Psoas muscle (tissue), 8 donors: ENCODE results near the gene RORB. TPM values are rescaled to one million over a fixed set of nuclear protein-coding genes. Genes with fewer than 3 reads are reported as not detected.

Experiments
- ATAC-seq, 4 donors: fragments of 200-7000 bp; cut with Tn5 transposase; one replicate each; pipeline ENCODE4 v1.9.1; 2020; ENCODE audit warnings: moderate library complexity in 3 of 4, mild to moderate bottlenecking in 2 of 4
- DNase-seq, 2 donors: peaks; one replicate each; pipeline ENCODE4 v3.0.0-alpha.2; 2020
- H3K27ac ChIP-seq: fragments of 200-600 bp; one replicate; pipeline ENCODE4 v1.8.0; 2022
- H3K27me3 ChIP-seq, 3 donors: fragments of 200-600 bp in 1 of 3; one replicate each; pipeline versions ENCODE4 v1.6.1 to v1.8.0; 2013 to 2022; ENCODE audit warnings: low read length in 2 of 3, mild to moderate bottlenecking in 2 of 3, moderate library complexity in 1 of 3; ENCODE audit not compliant: insufficient read depth in 3 of 3
- H3K36me3 ChIP-seq, 2 donors: fragments of 200-600 bp in 1 of 2; one replicate each; pipeline versions ENCODE4 v1.6.1 to v1.8.0; 2013 to 2022; ENCODE audit warnings: low read depth in 1 of 2, mild to moderate bottlenecking in 1 of 2, moderate library complexity in 1 of 2; ENCODE audit not compliant: insufficient read depth in 1 of 2
- H3K4me1 ChIP-seq: fragments of 200-600 bp; one replicate; pipeline ENCODE4 v1.8.0; 2022
- H3K4me3 ChIP-seq: fragments of 200-600 bp; one replicate; pipeline ENCODE4 v1.8.0; 2022; ENCODE audit warnings: mild to moderate bottlenecking
- H3K9me3 ChIP-seq: fragments of 200-600 bp; one replicate; pipeline ENCODE4 v1.8.0; 2022
- WGBS, 3 donors: extraction: QIAGEN DNeasy Blood & Tissue Kit; methylation state at CpG; one replicate each; pipeline versions ENCODE4 v1.1.6 to v1.1.7; 2013; 5-methylcytosine and 5-hydroxymethylcytosine counted together
- intact Hi-C, 2 donors: fragments of 100-400 bp; cut with DNase I; formaldehyde crosslinking; loops; one replicate each; pipeline versions ENCODE4 v1.11.0 to v1.14.2; 2022
- polyA plus RNA-seq, 3 donors: library from polyadenylated mRNA; stranded (reverse); fragments of 200-250 nt; gene quantifications; one replicate each; pipeline ENCODE4 v1.2.3, GENCODE V29; 2013
- total RNA-seq, 4 donors: library from RNA; stranded (reverse); fragmentation: NEBNext Ultra II Directional in 2 of 4; extraction: Animal tissue kit (Norgen Biotek cat#: 25700) in 2 of 4; gene quantifications; one replicate each; pipeline versions ENCODE4 v1.2.1 to v1.2.4, GENCODE V29; 2021 to 2023
- TF ChIP-seq, protein P1 (sequence below): fragments of 200-600 bp; IDR thresholded peaks from one replicate; pipeline ENCODE4 v1.8.0; 2022; ENCODE audit warnings: antibody characterized with exemption
- donor health status: healthy with polysubstance abuse.
- donor health status: DM: no; HTN: no; CAD: no; lungs with moderate emphysema.
- donor health status: Bipolar disorder and iron deficiency.
- donor health status: healthy.
- donor health status: DM: yes; HTN: yes; CAD: no.
- donor health status: DM: no; HTN: no; CAD: no.
- donor health status: DM: no; HTN: no; CAD: no.
- donor health status: DM: yes; HTN: yes; CAD: no.

RORB gene
- total and polyA plus RNA-seq, 7 donors: under 0.01 to 0.10 (median 0.02) TPM; not detected in 1

DNA sequence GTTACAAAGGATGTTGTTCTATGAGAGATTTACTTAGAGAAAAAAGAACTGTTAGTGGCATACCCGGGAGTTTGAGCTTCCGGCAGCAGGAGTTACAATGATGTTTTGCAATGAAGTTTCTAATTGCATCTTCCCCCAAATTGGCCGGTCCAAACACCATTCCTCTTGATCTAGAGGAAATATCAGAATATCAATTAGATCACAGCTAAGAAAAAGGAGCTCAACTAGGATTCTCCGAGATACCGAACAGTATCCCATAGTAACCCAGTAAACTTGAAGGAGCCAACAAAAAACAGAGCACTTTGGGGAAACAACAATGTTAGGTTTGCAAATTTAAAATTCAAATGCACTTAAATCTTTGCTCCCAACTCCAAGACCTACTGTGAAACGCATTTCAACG lies 231.0 kb downstream of the RORB start:
- Histone ChIP-seq H3K36me3 (no peaks in the 10 kb centered on the region), H3K9me3 (no peaks in the 10 kb centered on the region), H3K4me3 (no peak overlapping the region), H3K4me1 (no peaks in the 10 kb centered on the region), H3K27me3 (peaks cover 0 to 2% (median 2%) of the 10 kb centered on the region in 3 donors), H3K27ac (no peak overlapping the region)
- intact Hi-C loops: no loop called here
- DNase-seq (no peak), ATAC-seq (no peak)
- WGBS, 3 donors: 68 to 71% (median 71%) methylated on average over 7 of the region's 7 CpGs
- TF ChIP-seq, protein P1, sequence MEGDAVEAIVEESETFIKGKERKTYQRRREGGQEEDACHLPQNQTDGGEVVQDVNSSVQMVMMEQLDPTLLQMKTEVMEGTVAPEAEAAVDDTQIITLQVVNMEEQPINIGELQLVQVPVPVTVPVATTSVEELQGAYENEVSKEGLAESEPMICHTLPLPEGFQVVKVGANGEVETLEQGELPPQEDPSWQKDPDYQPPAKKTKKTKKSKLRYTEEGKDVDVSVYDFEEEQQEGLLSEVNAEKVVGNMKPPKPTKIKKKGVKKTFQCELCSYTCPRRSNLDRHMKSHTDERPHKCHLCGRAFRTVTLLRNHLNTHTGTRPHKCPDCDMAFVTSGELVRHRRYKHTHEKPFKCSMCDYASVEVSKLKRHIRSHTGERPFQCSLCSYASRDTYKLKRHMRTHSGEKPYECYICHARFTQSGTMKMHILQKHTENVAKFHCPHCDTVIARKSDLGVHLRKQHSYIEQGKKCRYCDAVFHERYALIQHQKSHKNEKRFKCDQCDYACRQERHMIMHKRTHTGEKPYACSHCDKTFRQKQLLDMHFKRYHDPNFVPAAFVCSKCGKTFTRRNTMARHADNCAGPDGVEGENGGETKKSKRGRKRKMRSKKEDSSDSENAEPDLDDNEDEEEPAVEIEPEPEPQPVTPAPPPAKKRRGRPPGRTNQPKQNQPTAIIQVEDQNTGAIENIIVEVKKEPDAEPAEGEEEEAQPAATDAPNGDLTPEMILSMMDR: no peak

DNA sequence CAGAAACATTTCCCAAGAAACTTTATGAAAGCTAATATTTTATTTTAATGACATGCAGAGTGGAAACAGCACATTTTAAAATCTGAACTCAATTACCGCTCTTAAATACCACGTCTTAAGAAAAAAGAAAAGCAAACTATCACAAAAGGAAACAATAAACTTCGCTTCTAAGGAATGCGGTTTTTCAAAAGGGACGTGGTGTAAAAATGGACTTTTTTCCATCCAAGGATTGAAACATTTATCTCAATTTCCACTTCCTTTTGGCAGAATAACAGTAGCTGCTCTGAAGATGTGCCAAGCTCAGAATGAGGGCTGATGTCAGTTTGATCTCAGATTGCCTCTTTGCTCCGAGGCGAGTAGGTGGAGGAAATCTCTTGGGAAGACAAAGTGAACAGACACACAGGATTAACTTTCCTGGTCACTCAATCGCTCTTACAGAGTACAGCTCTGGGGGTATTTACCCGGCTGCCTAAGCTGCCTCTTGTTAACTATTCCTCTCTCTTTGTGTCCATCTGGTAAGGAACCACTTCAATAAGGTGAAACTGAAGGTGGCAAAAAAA lies 232.1 kb downstream of the RORB start:
- TF ChIP-seq, protein P1: no peak
- DNase-seq (no peak), ATAC-seq (no peak)
- intact Hi-C loops: no loop called here
- Histone ChIP-seq H3K27me3 (peaks cover 0 to 2% (median 2%) of the 10 kb centered on the region in 3 donors), H3K4me1 (no peaks in the 10 kb centered on the region), H3K9me3 (no peaks in the 10 kb centered on the region), H3K27ac (no peak overlapping the region), H3K36me3 (no peaks in the 10 kb centered on the region), H3K4me3 (no peak overlapping the region)
- WGBS, 3 donors: 39 to 41% (median 40%) methylated on average over 9 of the region's 9 CpGs

DNA sequence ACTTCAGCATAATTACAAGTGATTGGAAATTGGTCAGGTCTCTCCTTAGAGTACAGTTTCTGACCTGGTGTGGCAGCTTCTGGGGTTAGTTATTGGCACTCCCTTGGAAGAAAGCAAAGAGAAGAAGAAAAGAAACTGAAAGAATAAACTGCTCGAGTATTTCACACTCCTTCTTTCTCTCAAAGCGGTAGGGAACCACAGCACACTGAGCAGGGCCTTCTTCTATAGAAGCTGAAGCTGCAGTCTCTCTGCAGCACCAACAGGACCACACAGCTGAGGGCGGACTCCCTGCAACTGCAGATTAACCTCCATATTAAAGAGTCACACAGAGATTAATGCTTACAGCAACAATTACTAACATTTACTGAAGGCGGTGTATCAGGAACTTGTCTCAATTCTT lies 238.6 kb downstream of the RORB start:
- Histone ChIP-seq H3K27me3 (peaks cover 0 to 3% (median 0%) of the 10 kb centered on the region in 3 donors), H3K36me3 (no peaks in the 10 kb centered on the region), H3K4me1 (no peaks in the 10 kb centered on the region), H3K4me3 (no peak overlapping the region), H3K27ac (no peak overlapping the region), H3K9me3 (no peaks in the 10 kb centered on the region)
- 73 to 81% (median 81%) methylated on average over 4 of the region's 4 CpGs for WGBS, 3 donors
- TF ChIP-seq, protein P1: no peak
- intact Hi-C loops: no loop called here
- DNase-seq: no peak
- ATAC-seq: no peak

DNA sequence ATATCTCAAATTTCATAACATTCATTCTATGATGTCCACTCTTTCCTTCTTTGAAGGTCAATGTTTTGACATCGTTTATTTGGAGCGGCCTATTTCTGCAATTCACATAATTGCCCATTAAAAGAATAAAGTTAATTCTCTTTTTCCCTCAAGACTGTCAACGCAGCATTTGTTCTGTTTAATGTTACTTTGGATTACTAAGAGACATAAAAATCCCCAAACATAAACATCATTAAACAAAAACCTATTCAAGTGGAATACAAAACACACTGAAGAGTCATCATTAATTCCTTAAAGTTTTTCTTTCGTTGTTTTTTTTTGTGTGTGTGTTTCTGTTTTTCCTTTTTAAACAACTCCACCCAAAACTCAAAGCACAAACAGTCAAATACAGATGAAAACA lies 239.5 kb downstream of the RORB start:
- Histone ChIP-seq H3K4me1 (no peaks in the 10 kb centered on the region), H3K9me3 (no peaks in the 10 kb centered on the region), H3K27me3 (peaks cover 0 to 3% (median 0%) of the 10 kb centered on the region in 3 donors), H3K4me3 (no peak overlapping the region), H3K27ac (no peak overlapping the region), H3K36me3 (no peaks in the 10 kb centered on the region)
- DNase-seq (no peak), ATAC-seq (no peak)
- WGBS, 3 donors: 88 to 94% (median 89%) methylated on average over 4 of the region's 4 CpGs
- intact Hi-C loops: no loop called here
- TF ChIP-seq, protein P1: no peak
